Keratinocyte (primary cell): ENCODE data around the gene CFAP43. TPM values are rescaled to one million over a fixed set of nuclear protein-coding genes. Genes with fewer than 3 reads are reported as not detected.

Source experiments
- DNase-seq: peaks from one replicate; pipeline ENCODE4 v3.0.0-alpha.2; 2011; ENCODE audit warnings: low read depth, missing footprints, low spot score
- FAIRE-seq: peaks from 2 replicates; lab custom pipeline; 2011; peaks lifted over from hg19 to GRCh38; lab: Jason Lieb, UNC
- H2AFZ ChIP-seq: 2 replicates; pipeline ENCODE4 v1.6.0; 2012; ENCODE audit warnings: low read length, control low read depth, inconsistent platforms; ENCODE audit not compliant: control insufficient read depth
- H3K27ac ChIP-seq: 2 replicates; pipeline ENCODE4 v1.5.1; 2011; ENCODE audit warnings: low read length; ENCODE audit not compliant: control insufficient read depth, insufficient read depth
- H3K27me3 ChIP-seq: 3 replicates; pipeline ENCODE4 v1.6.0; 2011; ENCODE audit warnings: low read length; ENCODE audit not compliant: control insufficient read depth, insufficient read depth; ENCODE audit errors: extremely low read depth
- H3K36me3 ChIP-seq, 2 experiments: 2 replicates in 1 of 2; 3 replicates in 1 of 2; pipeline ENCODE4 v1.5.1; 2011; ENCODE audit warnings: low read length in 2 of 2, mild to moderate bottlenecking in 1 of 2; ENCODE audit not compliant: control insufficient read depth in 2 of 2, insufficient read depth in 2 of 2; ENCODE audit errors: extremely low read depth in 1 of 2
- H3K4me1 ChIP-seq: 3 replicates; pipeline ENCODE4 v1.5.1; 2011; ENCODE audit warnings: low read length; ENCODE audit not compliant: control insufficient read depth, insufficient read depth; ENCODE audit errors: extremely low read depth
- H3K4me2 ChIP-seq: 3 replicates; pipeline ENCODE4 v1.6.0; 2011; ENCODE audit warnings: low read depth, low read length; ENCODE audit not compliant: control insufficient read depth, insufficient read depth; ENCODE audit errors: extremely low read depth
- H3K4me3 ChIP-seq, 3 experiments: fragments of 200-600 bp in 1 of 3; sonication (generic) in 1 of 3; 2 replicates in 2 of 3; 3 replicates in 1 of 3; pipeline ENCODE4 v1.5.1; 2011 to 2016; ENCODE audit warnings: low read length in 3 of 3, mild to moderate bottlenecking in 3 of 3, control low read depth in 2 of 3, inconsistent platforms in 1 of 3, low read depth in 1 of 3, mixed read lengths in 1 of 3, mixed run types in 1 of 3, moderate library complexity in 1 of 3; ENCODE audit not compliant: control insufficient read depth in 2 of 3, insufficient read depth in 2 of 3; ENCODE audit errors: extremely low read depth in 1 of 3
- H3K79me2 ChIP-seq: 2 replicates; pipeline ENCODE4 v1.6.0; 2012; ENCODE audit warnings: low read length; ENCODE audit not compliant: control insufficient read depth, insufficient read depth
- H3K9ac ChIP-seq: 3 replicates; pipeline ENCODE4 v1.6.0; 2011; ENCODE audit warnings: low read length; ENCODE audit not compliant: control insufficient read depth, insufficient read depth; ENCODE audit errors: extremely low read depth
- H3K9me1 ChIP-seq: 3 replicates; pipeline ENCODE4 v1.6.0; 2011; ENCODE audit warnings: low read length; ENCODE audit not compliant: control insufficient read depth, insufficient read depth; ENCODE audit errors: extremely low read depth
- H3K9me3 ChIP-seq: 2 replicates; pipeline ENCODE4 v1.5.1; 2012; ENCODE audit warnings: low read depth, low read length; ENCODE audit not compliant: control insufficient read depth
- H4K20me1 ChIP-seq: 3 replicates; pipeline ENCODE4 v1.6.0; 2011; ENCODE audit warnings: low read length; ENCODE audit not compliant: control insufficient read depth, insufficient read depth; ENCODE audit errors: extremely low read depth
- EZH2 ChIP-seq: IDR thresholded peaks from one replicate; pipeline ENCODE4 v1.6.1; 2012; ENCODE audit warnings: inconsistent platforms, mild to moderate bottlenecking, low read length, moderate library complexity
- dilution Hi-C: fragments of 300-500 bp; cut with MboI; formaldehyde crosslinking; loops from one replicate; pipeline ENCODE4 v1.7.0; 2020; ENCODE audit warnings: low sequenced_read_pairs; ENCODE audit not compliant: extremely low pct_ligation_motif_present
- polyA minus RNA-seq, 3 experiments: library from RNA; depleted of rRNA, polyadenylated mRNA; stranded (reverse); fragments of >200 nt; gene quantifications; 1 replicate in 1 of 3; 2 replicates in 1 of 3; 3 replicates in 1 of 3; pipeline ENCODE4 v1.2.3, GENCODE V29; 2011
- polyA plus RNA-seq, 5 experiments: library from polyadenylated mRNA; depleted of rRNA in 3 of 5; stranded (reverse) in 3 of 5; stranded (forward) in 1 of 5; unstranded in 1 of 5; fragments of >200 nt; gene quantifications; 1 replicate in 1 of 5; 2 replicates in 3 of 5; 3 replicates in 1 of 5; pipeline versions ENCODE4 v1.2.1 to v1.2.3, GENCODE V29; 2011 to 2012; ENCODE audit warnings: missing spikeins in 2 of 5, low read depth in 1 of 5, low replicate concordance in 1 of 5
- TF ChIP-seq, protein P1 (sequence below), 3 experiments: IDR thresholded peaks in 1 of 3; conservative IDR thresholded peaks in 1 of 3; optimal IDR thresholded peaks in 1 of 3; 2 replicates in 2 of 3; 3 replicates in 1 of 3; pipeline versions ENCODE3 to v1.5.1; 2011; ENCODE audit warnings: low read length in 3 of 3, mild to moderate bottlenecking in 3 of 3, moderate library complexity in 2 of 3, control low read depth in 1 of 3, inconsistent platforms in 1 of 3; ENCODE audit not compliant: insufficient read depth in 2 of 3; ENCODE audit errors: extremely low read depth in 1 of 3

CFAP43 gene, protein sequence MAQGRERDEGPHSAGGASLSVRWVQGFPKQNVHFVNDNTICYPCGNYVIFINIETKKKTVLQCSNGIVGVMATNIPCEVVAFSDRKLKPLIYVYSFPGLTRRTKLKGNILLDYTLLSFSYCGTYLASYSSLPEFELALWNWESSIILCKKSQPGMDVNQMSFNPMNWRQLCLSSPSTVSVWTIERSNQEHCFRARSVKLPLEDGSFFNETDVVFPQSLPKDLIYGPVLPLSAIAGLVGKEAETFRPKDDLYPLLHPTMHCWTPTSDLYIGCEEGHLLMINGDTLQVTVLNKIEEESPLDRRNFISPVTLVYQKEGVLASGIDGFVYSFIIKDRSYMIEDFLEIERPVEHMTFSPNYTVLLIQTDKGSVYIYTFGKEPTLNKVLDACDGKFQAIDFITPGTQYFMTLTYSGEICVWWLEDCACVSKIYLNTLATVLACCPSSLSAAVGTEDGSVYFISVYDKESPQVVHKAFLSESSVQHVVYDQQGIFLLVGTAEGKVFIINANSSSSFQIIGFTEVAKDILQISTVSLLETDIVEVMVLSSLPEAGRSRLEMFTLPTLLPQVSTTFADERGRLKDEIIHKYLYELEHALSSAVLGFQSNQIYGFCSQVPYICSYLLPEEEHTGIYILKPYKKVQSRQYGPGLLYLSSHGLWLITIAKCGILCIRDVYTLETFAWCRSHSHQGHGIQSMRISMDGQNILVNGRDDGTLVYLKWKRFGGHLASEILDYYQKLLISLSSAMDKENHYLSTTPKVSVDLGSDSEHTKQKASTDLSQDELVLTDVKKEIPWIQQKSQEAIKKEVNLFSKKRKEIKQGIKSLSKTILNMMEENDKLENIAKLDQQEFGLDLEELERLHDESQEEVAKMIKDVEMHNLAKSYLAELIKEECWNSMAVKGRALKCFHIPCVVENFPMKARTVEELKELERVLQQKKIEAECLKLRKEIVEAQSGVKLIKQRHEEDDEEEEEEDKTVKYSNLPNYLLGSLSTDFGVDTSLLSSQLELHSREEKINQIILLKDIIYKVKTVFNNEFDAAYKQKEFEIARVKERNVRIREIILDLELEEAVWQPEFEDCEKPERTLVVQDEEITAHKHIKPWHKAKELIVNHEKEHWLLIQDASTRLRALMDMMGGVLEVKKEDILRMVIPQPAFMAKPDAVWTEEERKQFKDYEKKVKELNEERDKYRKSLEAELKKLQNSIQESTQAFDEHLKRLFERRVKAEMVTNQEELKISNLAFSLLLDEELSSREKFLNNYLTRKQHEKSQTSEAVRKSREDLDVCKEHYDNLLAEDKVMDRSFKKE (N-terminal part only)
- polyA plus RNA-seq = 0.20 to 0.26 TPM (median 0.25 TPM) in 3 replicates
- polyA plus RNA-seq (2011; ENCODE audit: low read depth) = 1.0 TPM
- 0.23 TPM in 2 replicates for polyA plus RNA-seq (2011; cell fraction: cytosol; rRNA removed)
- 0.43 and 0.67 TPM in 2 replicates for polyA plus RNA-seq (2011; cell fraction: nucleus; rRNA removed)
- polyA plus RNA-seq (2012; ENCODE audit: low replicate concordance) = 0.13 and 0.23 TPM in 2 replicates
- 0.10 to 0.35 TPM in 2 of 3 replicates, not detected in the other for polyA minus RNA-seq
- not detected for polyA minus RNA-seq (2011; cell fraction: cytosol; rRNA and poly(A)+ RNA removed)
- 0.21 and 0.85 TPM in 2 replicates for polyA minus RNA-seq (2011; cell fraction: nucleus; rRNA and poly(A)+ RNA removed)

DNA sequence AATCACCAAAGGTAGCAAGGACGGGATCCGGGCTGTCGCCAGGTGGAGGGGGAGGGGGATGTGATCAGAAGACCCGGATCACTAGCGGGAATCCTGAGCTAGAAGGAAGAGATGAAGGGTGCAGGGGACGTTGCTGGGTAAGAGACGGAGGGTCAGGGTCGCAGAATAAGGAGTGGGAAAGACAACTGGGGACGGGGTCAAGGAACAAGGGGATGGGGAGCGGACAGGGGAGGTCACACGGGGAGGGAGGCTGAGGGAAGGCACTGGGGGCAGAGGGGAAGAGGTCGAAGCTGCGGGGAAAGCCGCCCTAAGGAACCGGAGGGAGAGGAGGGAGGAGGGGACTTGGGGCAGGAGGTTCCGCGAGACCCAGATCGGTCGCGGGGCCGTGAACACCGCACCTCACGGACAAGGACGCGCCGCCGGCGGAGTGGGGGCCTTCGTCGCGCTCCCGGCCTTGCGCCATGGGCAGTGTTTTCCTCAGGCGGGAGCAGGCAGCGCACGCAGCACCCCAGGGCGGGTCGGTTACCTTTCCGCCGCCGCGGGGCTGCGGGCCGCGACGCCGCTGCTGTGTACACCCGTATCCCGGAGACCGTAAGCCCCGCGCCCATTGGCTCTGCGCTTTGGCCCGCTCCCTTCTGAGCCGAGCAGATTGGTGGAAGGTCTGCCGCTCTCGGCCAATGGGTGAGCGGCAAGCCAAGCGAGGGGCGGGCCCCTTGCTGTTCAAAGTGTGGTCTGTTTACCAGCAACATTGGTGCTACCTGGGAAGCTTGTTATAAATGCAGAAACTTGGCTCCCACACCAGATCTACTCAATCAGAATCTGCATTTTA lies at the start of gene CFAP43:
TSS of gene CFAP43 (minus strand) at position 581 of the 829 bp plus-strand sequence. CDS start at position 463, 118 bp downstream.
- peak within 1 kb of the TSS; percentile 91 for H3K9ac ChIP-seq
- no peaks in the 10 kb centered on the region for H3K4me1 ChIP-seq
- dilution Hi-C loops = no loop called here
- H3K4me2 ChIP-seq = peak within 1 kb of the TSS; percentile 87
- no peaks in the 10 kb centered on the region for H3K27me3 ChIP-seq
- no peak for TF ChIP-seq EZH2
- TF ChIP-seq, protein P1, sequence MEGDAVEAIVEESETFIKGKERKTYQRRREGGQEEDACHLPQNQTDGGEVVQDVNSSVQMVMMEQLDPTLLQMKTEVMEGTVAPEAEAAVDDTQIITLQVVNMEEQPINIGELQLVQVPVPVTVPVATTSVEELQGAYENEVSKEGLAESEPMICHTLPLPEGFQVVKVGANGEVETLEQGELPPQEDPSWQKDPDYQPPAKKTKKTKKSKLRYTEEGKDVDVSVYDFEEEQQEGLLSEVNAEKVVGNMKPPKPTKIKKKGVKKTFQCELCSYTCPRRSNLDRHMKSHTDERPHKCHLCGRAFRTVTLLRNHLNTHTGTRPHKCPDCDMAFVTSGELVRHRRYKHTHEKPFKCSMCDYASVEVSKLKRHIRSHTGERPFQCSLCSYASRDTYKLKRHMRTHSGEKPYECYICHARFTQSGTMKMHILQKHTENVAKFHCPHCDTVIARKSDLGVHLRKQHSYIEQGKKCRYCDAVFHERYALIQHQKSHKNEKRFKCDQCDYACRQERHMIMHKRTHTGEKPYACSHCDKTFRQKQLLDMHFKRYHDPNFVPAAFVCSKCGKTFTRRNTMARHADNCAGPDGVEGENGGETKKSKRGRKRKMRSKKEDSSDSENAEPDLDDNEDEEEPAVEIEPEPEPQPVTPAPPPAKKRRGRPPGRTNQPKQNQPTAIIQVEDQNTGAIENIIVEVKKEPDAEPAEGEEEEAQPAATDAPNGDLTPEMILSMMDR (optimal IDR thresholded peaks at IDR 0.05 in 1 of 3, IDR thresholded peaks at IDR 0.05 in 1 of 3, conservative IDR thresholded peaks at IDR 0.05 in 1 of 3; ENCODE audit: extremely low read depth in 1 of 3, insufficient read depth in 2 of 3, low read length in 3 of 3) = no peak
- H2AFZ ChIP-seq = peak within 1 kb of the TSS; percentile 88
- DNase-seq (peak; percentile 79), FAIRE-seq (peak; percentile 99)
- H3K9me3 ChIP-seq = no peaks in the 10 kb centered on the region
- no peaks in the 10 kb centered on the region for H3K36me3 ChIP-seq
- no peaks in the 10 kb centered on the region for H3K9me1 ChIP-seq
- H3K27ac ChIP-seq = peak within 1 kb of the TSS; percentile 78
- H3K4me3 ChIP-seq = peak within 1 kb of the TSS; percentile 67 to 82 (median 68)
- no peaks in the 10 kb centered on the region for H4K20me1 ChIP-seq
- no peaks in the 10 kb centered on the region for H3K79me2 ChIP-seq
